Endothelial cell of umbilical vein (primary cell): ENCODE data around the gene ATP8A1.

Source experiments
- EZH2 ChIP-seq: IDR thresholded peaks from 2 replicates; pipeline ENCODE4 v1.6.1; 2012; ENCODE audit warnings: borderline replicate concordance, low read depth, mild to moderate bottlenecking, moderate library complexity, low read length, inconsistent platforms; ENCODE audit not compliant: severe bottlenecking
- FOS ChIP-seq: IDR thresholded peaks from 2 replicates; pipeline ENCODE4 v1.6.1; 2011; ENCODE audit warnings: mild to moderate bottlenecking, low read length, moderate library complexity, borderline replicate concordance; ENCODE audit not compliant: insufficient read depth
- GATA2 ChIP-seq: IDR thresholded peaks from 2 replicates; pipeline ENCODE4 v1.7.0; 2011; ENCODE audit warnings: low read depth, mild to moderate bottlenecking, moderate library complexity, mixed read lengths, low read length; ENCODE audit not compliant: insufficient read length, insufficient read depth
- JUN ChIP-seq: IDR thresholded peaks from 2 replicates; pipeline ENCODE4 v1.6.1; 2011; ENCODE audit warnings: borderline replicate concordance, low read depth; ENCODE audit not compliant: insufficient read length, insufficient read depth
- MYC ChIP-seq: IDR thresholded peaks from one replicate; pipeline ENCODE4 v1.6.1; 2011; ENCODE audit warnings: mild to moderate bottlenecking, low read depth, low read length
- POLR2A ChIP-seq: IDR thresholded peaks from 2 replicates; pipeline ENCODE4 v1.6.1; 2012; ENCODE audit warnings: low read depth, mild to moderate bottlenecking, control low read depth, low read length
- POLR2AphosphoS5 ChIP-seq: IDR thresholded peaks from 2 replicates; pipeline ENCODE4 v1.6.1; 2012; ENCODE audit warnings: low read depth, mild to moderate bottlenecking, control low read depth, low read length, moderate library complexity; ENCODE audit not compliant: insufficient read depth
- TF ChIP-seq, protein P1 (sequence below), 2 donors: IDR thresholded peaks; 1 replicate in 1 of 2; 2 replicates in 1 of 2; pipeline ENCODE4 v1.5.1; 2011; ENCODE audit warnings: low read length in 2 of 2, mild to moderate bottlenecking in 2 of 2, moderate library complexity in 2 of 2, control low read depth in 1 of 2, inconsistent platforms in 1 of 2, low read depth in 1 of 2; ENCODE audit not compliant: insufficient read depth in 1 of 2; ENCODE audit errors: extremely low read depth in 1 of 2
- TF ChIP-seq, protein P2 (sequence below): IDR thresholded peaks from 2 replicates; pipeline ENCODE4 v1.6.1; 2011; ENCODE audit not compliant: insufficient read depth, insufficient read length

DNA sequence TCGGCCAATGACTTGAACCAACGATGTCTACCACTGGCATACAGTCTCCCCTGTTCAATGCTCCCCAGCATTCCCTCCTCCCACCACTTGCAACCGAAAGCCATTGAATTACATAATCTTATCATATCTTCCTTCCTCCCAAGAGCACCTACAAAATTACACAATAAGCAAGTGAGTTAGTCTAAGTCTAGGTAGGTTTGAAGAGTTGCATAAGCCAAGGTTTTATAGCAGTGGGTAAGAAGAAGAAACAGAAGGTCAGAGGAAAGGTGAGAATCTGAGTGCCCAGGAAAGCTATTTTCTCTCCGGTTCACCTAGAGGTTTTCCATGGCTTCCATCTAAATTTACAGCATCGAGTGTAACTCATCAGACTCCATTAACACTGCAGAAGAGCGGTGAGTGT is 40.3 kb downstream of the ATP8A1 start:
- TF ChIP-seq, protein P1, sequence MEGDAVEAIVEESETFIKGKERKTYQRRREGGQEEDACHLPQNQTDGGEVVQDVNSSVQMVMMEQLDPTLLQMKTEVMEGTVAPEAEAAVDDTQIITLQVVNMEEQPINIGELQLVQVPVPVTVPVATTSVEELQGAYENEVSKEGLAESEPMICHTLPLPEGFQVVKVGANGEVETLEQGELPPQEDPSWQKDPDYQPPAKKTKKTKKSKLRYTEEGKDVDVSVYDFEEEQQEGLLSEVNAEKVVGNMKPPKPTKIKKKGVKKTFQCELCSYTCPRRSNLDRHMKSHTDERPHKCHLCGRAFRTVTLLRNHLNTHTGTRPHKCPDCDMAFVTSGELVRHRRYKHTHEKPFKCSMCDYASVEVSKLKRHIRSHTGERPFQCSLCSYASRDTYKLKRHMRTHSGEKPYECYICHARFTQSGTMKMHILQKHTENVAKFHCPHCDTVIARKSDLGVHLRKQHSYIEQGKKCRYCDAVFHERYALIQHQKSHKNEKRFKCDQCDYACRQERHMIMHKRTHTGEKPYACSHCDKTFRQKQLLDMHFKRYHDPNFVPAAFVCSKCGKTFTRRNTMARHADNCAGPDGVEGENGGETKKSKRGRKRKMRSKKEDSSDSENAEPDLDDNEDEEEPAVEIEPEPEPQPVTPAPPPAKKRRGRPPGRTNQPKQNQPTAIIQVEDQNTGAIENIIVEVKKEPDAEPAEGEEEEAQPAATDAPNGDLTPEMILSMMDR (IDR thresholded peaks at IDR 0.05; ENCODE audit: extremely low read depth in 1 of 2, insufficient read depth in 1 of 2, low read depth in 1 of 2, low read length in 2 of 2) = no peak
- TF ChIP-seq POLR2A (no peak), EZH2 (no peak), JUN (no peak), POLR2AphosphoS5 (no peak), MYC (no peak), FOS (no peak), GATA2 (no peak)
- TF ChIP-seq, protein P2, sequence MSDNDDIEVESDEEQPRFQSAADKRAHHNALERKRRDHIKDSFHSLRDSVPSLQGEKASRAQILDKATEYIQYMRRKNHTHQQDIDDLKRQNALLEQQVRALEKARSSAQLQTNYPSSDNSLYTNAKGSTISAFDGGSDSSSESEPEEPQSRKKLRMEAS = no peak
